ENCODE measurements around the gene TRAPPC12. TPM values are rescaled to one million over a fixed set of nuclear protein-coding genes. Genes with fewer than 3 reads are reported as not detected.

Gene TRAPPC12
- total RNA-seq, 2 donors from 2014 or later = 71.3 to 87.8 TPM

DNA sequence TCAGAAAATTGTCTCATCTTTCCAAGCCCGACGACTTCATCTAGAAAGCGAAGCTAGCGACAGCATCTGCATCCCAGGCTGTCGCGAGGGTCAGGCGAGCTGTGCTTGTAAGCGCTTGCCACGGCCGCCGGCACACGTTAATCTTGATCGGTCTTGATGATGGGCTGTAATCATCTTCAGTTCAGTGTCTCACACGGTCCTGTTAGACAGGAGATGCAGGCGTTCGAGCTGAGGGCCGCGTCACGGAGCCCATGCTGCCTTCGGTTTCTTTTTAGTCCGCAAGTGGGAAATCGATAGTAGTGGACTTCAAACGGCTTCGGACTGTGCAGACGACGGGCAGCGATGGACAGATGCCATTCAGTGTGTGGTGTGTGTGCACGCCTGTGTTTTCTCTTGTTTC lies 96.3 kb downstream of the TRAPPC12 start:
- intact Hi-C loops (cut with DNase I) = no loop called here
- no peak for DNase-seq (ENCODE audit: low spot score)

DNA sequence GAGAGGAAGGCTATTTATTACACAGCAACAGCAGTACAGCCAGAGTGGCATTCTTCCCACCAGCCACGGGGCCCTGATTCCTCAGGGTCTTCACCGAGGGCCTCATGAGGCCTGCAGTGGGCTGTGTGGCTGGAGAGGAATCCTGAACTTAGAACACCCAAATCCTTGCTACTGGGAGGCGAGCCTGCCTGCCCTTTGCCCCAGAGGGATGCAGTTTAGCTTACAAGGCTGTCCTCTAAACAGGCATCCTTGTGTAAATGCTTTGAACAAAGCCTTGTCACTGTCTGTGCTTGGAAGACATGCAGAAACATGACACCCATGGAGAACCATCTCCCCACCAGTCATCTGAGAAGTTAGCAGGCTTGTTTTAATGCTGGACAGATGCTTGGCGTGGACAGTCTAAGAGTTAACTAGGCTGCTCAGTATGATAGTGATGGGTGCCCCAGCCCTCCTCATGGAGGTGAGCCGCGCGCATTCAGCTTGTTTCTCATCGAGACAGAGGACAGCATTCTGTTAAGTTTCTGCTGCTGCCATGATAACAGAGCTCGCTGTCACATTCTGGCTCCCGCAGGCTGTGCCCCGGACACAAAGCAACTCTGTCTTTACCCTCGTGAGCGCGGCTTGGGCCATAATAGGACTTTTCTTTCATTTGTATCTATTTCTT lies 97.0 kb downstream of the TRAPPC12 start:
- DNase-seq (ENCODE audit: low spot score) = no peak
- intact Hi-C loops (cut with DNase I) = no loop called here

DNA sequence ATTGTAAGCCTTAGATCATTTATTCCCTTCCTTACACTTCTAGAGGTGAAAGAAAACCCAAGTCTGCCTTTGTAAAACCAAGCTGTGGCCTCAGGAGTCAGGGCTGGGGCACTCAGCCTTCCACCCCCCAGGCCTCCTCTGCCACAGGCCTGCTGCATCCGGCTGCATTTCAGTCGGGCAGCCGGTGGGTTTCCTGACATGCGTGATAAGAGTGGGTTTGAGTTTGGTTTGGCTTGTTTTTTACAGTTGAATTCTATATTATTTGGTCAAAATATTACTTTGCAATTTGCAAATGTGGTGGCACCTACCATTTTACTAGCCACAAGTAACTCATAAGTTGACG lies 97.5 kb downstream of the TRAPPC12 start:
- no peak for DNase-seq (ENCODE audit: low spot score)

DNA sequence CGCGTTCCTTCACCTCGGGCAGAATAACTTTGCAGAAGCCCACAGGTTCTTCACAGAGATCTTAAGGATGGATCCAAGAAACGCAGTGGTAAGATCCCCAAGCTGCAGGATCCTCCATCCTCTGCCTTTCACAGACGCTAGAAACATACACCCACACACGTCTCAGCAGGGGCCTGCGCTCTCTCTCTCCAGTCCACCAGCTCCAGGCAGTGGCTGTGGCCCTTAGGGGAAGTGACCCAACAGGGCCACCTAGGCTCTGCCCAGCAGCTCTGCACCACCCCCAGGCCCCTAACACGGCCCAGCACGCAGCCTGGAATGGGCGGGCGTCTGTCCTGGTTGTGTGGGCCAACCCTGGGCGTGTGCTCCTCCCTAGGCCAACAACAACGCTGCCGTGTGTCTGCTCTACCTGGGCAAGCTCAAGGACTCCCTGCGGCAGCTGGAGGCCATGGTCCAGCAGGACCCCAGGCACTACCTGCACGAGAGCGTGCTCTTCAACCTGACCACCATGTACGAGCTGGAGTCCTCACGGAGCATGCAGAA lies 99.4 kb downstream of the TRAPPC12 start:
- no peak for DNase-seq (ENCODE audit: low spot score)
- intact Hi-C loops (cut with DNase I) = no loop called here

More for the DNA sequence above, 97.5 kb downstream of the TRAPPC12 start:
- intact Hi-C loops (cut with DNase I) = no loop called here

DNA sequence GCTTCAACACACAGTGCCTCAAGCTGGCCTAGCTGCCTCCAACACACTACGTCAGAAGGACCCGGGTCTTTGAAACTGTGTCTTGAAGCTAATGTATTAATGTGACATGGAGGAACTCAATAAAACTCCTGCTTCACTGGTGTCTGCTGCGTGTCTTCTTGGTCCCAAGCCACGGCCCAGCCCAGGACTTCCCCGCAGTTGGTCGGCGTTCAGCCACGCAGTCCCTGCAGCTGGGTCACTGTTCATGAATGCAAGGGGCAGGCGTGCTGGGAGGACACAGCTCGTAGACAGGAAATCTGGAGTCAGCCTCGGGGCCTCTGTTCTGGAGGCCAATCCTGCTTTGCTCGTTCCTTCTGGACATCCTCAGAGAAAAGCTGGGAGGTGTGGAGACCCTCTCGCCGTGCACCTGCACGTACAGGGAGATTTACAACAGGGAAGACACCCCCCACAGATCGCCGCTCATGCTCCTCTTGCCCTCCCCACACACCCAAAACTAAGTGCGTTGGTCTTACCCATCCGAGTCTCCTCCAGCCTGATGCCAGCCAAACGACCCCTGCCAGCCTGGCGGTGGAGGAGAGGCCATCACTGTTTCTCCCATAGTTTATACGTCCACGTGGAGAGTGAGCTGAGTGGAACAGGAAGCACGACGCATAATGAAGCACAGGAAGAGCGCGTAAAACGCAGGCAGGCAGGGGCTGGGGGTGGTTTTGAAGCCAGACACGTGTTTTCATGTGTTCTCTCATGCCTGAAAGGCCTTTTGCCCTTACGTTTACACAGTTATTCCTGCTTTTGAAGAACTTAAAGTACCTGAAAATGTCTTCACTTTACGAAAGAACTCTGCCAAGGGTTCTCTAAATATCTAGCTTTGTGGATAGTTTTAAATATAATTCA lies 100.2 kb downstream of the TRAPPC12 start:
- peak; percentile 68 for DNase-seq (ENCODE audit: low spot score)
- intact Hi-C loops (cut with DNase I) = no loop called here

DNA sequence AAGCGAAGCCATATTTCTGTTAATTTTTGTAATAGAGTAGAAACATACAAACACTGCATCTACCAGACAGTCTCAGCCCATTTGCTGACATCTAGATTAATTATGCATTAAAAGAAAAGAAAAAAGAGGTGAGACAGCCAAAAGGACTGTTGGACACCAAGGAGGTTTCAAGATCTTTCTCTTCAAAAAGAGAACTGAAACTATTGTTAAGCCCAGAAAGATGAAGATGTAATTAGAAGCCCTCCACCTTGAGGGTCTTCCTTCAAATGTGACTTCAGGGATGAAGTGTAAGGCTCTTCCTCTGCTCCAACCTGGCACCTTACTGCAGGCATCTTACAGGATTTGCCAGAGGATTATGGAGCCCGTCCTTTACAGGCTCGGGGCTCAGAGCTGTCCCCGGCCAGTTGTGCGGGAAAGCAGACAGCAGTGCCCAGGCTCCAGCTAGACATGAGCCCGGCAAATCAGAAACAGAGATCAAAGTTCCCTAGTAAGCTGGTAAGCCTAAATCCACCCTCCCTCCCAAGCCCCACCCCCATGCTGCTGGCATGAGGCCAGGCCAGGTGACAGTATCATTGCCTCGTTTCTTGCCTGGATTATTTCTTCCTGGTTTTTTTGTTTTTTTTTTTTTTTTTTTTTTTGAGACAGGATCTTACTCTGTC lies 101.0 kb downstream of the TRAPPC12 start:
- DNase-seq (ENCODE audit: low spot score) = no peak
- intact Hi-C loops (cut with DNase I) = no loop called here

DNA sequence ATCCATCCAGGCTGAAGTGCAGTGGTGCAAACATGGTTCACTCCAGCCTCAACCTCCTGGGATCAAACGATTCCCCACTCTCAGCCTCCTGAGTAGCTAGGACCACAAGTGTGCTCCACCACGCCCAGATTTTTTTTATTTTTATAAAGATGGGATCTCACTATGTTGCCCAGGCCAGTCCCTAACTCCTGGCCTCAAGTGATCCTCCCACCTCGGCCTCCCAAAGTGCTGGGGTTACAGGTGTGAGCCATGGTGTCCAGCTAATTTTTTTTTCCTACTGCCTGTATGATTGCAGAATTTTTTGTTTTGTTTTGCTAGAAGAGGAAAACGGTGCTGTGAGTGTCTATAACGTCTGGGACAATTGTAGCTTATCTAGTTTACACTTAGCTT lies 101.5 kb downstream of the TRAPPC12 start:
- intact Hi-C loops (cut with DNase I) = no loop called here
- no peak for DNase-seq (ENCODE audit: low spot score)

DNA sequence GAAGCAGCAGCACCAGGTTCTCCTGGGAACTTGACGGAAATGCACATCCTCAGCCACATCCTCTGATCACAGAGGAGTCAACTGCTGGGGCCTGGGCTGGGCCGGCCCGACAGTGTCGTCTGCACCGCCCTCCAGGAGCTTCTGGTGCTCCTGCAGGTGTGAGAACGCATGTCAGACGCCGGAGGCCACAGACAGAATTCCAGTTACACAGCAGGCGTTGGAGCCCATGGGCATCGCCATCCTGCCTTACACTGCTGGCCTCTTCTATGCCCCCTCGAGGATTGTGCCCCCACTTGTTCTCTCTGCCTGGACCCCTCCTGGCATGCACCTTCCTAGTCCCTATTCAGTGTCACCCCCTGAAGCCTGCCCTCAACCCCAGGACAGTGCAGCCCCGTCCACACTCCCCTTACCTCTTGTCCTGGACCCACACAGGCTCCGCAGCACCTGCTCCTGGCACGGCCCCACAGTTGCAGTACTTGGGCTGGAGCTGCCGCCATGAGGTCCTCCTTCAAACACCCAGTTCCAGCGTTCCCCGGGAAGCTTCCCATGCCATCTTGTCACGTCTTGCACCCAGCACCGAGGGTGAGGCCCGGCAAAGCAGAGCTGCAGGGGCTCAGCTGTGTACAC lies 102.4 kb downstream of the TRAPPC12 start:
- intact Hi-C loops (cut with DNase I) = no loop called here
- peak; percentile 74 for DNase-seq (ENCODE audit: low spot score)

DNA sequence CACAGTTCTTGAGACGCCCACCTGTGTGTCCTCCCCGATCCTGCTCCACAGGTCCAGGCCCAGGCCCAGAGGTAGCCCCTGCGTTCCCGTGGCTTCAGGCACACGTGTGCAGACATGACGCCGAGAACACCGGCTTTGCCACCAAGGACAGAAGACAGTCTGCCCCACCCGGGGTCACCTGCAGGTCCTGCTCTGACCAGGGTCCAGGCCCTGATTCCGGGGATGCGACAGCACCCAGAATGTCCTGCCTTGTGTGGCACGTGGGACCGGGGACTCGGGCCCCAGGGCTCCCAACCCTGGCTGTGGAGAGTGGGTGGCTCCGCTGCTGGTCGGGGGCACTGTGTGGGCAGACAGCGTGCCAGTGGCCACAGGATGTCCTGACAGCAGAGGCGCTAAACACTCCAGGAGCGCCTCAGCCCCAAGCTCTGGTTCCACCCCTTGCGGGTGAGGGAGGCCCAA lies 102.9 kb downstream of the TRAPPC12 start:
- intact Hi-C loops (cut with DNase I) = no loop called here

DNA sequence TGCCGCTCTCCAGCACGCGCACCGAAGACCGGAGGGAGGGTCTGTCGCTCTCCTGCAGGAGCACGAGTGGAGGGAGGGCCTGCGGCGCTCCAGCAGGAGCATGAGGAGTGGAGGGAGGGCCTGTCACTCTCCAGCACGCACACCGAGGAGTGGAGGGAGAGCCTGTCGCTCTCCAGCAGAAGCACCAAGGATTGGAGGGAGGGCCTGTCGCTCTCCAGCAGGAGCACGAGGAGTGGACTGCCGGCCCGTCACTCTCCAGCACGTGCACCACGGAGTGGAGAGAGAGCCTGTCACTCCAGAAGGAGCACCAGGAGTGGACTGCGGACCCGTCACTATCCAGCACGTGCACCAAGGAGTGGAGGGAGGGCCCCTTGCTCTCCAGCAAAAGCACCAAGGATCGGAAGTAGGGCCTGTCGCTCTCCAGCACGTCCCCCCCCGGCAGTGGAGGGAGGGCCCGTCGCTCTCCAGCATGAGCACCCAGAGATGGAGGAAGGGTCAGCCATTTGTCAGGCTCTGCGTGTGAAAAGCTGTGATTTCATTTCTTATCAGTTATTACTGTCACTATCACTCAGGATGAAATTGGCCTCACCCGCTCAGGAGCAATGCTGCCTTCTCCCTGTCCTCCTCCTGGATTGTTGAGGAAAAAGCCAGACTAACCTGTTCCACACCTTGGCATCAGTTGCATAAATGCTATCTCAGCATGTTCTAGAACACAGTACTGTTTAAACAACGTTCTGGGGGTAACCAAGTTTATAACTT lies 103.9 kb downstream of the TRAPPC12 start:
- intact Hi-C loops (cut with DNase I) = no loop called here
- peak; percentile 84 for DNase-seq (ENCODE audit: low spot score)

More for the DNA sequence above, 102.9 kb downstream of the TRAPPC12 start:
- DNase-seq (ENCODE audit: low spot score) = no peak

DNA sequence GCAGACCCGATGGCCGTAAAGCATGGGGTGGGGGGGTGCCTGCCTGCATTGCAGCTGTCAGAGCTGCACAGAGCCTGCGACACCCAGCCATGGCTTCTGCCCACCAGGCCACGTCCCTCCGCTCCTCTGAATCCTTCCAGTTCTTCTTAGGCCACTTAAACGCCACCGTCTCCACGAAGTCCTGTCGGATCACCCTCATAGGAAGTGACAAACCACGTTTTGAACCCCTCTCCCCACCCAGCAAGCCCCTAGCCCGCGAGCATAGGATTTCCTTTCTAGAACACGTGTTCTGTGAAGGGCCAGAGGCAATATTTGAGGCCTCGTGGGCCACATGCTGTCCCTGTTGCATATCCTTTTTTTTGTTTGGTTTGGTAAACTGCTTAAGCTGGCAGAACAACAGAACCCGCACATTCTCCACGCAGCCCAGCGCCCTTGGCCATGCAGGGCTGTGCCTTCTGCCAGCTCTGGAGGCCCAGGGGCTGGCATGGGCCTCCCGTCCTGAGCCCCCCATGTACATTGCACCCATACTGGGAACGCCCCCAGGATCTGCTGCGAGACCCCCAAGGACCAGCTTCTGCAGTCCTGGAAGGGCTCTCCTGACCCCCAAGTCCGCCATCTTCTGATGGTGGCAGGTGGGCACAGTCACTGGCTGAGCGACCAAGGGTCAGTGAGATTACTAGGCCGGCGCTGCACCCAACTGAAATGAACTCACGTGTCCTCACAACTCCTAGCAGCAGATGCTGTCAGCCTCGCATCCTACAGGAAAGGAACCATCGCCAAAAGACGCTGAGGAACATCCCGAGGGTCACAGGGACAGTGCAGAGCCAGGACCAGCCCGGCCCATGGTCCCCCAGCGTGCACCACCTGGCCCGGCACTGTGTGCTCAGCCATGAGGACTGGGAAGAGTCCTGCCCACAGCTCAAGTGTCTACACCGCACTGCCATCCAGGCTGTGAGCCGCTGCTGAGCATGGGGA lies 104.8 kb downstream of the TRAPPC12 start:
- peak; percentile 62 for DNase-seq (ENCODE audit: low spot score)
- intact Hi-C loops (cut with DNase I) = no loop called here

DNA sequence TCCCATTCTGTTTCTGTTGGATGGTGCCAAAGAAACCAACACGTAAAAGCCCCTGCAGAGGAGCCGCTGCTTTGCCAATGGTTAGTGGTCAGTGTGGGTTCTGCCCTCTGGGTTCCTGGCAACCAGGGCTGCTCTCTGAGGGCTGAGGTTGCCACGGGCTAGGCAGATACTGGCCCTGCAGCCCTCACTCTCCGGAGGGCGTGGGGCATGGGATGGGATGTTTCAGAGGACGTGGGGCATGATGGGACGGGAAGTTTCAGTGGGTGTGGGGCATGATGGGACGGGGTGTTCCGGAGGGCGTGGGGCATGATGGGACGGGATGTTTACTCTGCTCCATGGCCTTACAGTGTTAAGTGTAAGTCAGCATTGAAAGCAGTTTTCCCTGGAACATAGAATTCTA lies 105.7 kb downstream of the TRAPPC12 start:
- intact Hi-C loops (cut with DNase I) = no loop called here
- DNase-seq (ENCODE audit: low spot score) = peak; percentile 58

DNA sequence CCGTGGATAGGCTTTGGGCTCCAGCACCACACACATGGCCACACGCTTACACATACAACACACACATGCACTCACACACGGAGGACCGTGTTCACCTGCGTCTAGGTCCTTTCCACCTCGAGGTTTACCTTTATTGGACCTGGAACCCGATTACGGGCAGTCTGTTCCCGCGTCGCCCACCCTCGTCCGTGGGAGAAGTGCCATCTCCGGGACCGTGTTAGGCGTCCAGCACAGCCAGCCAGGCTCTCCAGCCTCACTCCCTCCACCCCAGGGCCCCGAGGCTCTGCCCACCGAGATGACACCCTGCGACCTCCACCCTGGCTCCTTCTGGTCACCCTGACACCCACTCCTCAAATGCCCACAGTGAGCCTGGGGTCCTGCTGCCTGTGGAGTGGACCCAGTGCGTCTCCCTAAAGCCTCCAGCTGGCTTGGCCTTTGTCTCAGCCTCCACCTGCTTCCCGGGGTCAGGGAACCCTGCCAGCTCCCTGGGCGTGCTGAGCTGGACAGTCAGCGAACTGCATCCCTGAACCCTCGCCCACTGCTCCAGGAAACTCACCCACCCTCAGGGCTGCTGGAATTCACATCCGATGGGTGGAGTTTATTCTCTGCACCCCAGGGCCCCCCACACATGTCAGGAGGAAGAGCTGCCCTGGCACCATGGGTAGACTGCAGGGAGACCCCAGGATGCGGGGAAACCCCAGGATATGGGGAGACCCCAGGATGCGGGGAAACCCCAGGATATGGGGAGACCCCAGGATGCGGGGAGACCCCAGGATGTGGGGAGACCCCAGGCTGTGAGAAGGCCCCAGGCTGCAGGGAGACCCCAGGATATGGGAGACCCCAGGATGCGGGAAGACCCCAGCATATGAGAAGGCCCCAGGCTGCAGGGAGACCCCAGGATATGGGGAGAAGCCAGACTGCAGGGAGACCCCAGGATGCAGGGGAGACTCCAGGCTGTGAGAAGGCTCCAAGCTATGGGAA lies 106.8 kb downstream of the TRAPPC12 start:
- intact Hi-C loops (cut with DNase I) = no loop called here
- DNase-seq (ENCODE audit: low spot score) = peak; percentile 70

DNA sequence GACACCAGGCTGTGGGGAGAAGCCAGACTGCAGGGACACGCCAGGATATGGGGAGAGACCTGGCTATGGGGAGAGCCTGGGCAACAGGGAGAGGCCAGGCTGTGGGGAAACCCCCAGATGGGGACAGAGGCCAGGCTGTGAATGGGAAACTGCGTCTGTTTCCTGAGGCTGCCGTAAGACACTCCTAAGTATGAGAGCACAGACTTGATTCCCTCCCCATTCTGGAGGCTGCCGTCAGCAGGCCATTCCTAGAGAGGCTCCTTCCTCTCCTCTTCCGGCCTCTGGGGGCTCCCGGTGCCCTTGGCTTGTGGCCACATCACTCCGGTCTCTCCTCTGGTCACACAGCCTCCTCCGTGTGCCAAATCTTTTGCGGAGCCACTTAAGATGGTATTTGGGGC lies 107.5 kb downstream of the TRAPPC12 start:
- intact Hi-C loops (cut with DNase I) = no loop called here
- DNase-seq (ENCODE audit: low spot score) = peak; percentile 64

DNA sequence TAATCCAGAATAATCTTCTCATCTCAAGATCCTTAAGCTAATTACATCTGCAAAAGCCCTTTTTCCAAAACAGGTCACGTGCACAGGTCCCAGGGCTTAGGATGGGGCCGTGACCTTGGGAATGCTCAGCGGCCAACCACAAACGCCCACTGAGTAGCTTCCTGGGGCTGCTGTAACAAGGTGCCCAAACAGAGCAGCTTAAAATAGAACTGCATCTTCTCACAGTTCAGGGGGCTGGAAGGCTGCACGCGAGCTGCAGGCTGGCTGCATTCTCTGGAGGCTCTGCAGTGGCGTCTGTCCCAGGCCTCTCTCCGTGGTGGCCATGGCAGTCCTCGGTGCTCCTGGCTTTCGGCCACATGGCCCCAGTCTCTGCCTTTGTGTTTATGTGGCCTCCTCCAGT lies 107.9 kb downstream of the TRAPPC12 start:
- intact Hi-C loops (cut with DNase I) = no loop called here
- peak; percentile 67 for DNase-seq (ENCODE audit: low spot score)

DNA sequence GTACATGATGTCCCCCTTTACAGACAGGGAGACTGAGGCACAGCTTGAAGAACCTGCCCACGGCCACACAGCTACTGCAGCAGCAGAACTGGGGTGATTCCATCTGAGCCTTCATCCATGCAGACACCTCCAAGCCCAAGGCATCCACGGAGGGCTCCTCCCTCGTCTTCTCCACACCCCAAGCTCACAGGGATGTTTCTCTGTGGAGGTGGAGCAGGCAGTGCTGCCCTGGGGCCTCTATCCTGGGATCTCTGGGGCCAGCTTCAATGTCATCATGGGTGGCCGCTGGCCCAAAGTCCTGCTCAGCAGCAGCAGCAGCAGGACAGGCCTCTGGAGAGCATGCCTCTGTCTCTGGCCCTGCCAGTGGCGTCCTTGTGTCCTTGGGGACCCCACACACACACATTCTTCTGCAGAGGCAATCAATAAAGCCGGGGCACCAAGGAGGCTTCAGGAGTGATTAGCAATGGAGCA lies 108.6 kb downstream of the TRAPPC12 start:
- peak; percentile 64 for DNase-seq (ENCODE audit: low spot score)
- intact Hi-C loops (cut with DNase I) = no loop called here

All from posterior vena cava (tissue), 2 donors.